ENCODE data around the gene ANKRD22. TPM values are rescaled to one million over a fixed set of nuclear protein-coding genes. Genes with fewer than 3 reads are reported as not detected.
A peak's percentile ranks its signal among the peaks of the same experiment; 100 is the strongest.

Gene ANKRD22
- total RNA-seq (2014; rRNA removed; shearing (Covaris generic)): not detected in 2 replicates

DNA sequence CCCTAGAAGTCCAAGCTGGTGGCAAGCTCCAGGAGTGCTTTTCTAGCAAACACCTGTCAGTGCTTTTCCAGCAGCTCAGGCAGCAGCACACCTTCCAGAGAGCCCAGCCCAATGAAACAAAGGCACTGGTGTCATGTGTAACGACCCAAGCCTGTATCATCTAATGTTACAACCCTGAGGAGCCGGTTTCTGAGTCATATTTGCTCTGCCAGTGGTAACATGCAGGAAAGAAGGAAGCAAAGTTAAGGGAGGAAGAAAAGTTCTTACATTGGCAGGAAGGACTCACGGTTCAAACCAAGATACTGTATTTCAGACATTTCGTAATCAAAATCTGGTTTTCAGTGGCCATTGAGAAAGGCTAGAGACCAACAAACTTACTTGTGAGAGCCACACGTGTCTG, at the start of gene ANKRD22:
Gene ANKRD22 (minus strand): TSS at position 139 of the 400 bp plus-strand sequence. CDS start 237 bp downstream, outside the sequence.
- peak; percentile 26 for DNase-seq (ENCODE audit: low spot score)

GRCh38 chr10:88899886-88900285, 48.2 kb upstream of the ANKRD22 start:
- DNase-seq (ENCODE audit: low spot score): no peak

- DNase-seq (ENCODE audit: low spot score): no peak
These were observed 47.1 kb upstream of the ANKRD22 start for GRCh38 chr10:88898727-88899126.

DNA sequence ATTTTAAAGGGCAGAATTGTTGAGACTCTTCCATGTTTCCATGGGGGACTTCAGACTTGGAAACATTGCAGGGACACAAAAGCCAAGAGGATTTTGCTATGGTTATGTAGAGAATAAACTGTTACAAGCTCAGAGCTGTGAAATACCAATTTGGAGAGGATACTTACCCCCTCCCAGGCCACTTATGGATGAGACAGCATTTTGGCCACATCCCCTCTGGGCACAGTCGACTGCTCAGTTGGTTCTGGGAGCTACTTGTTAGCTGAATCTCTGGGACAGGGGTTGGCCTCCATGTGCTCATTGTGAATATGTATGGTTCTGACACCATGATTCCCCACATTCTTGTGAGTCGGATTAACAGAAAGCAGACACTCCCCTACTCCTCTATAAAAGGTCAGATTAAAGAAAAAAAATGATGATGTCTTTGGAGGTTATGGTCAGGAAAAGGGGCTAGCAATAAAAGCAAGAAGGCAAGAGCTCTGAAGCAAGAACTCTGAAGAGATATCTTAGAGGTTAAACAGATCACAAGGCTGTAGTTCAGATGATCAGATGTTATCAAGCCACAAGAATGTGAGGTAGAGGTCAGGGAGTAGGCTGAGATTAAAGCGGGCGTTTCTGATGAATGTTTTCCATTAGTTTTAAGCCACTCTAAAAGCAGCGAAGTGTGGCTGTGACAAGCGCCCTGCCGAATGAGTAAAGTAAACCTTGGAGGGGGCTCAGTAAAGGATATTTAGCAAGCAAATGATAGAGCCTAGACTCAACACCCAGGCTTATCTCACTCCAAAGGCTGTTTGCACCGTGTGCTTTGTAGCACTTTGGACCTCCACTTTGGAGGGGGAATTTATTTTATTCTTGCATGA, 45.6 kb upstream of the ANKRD22 start:
- DNase-seq (ENCODE audit: low spot score): peak; percentile 77

DNA sequence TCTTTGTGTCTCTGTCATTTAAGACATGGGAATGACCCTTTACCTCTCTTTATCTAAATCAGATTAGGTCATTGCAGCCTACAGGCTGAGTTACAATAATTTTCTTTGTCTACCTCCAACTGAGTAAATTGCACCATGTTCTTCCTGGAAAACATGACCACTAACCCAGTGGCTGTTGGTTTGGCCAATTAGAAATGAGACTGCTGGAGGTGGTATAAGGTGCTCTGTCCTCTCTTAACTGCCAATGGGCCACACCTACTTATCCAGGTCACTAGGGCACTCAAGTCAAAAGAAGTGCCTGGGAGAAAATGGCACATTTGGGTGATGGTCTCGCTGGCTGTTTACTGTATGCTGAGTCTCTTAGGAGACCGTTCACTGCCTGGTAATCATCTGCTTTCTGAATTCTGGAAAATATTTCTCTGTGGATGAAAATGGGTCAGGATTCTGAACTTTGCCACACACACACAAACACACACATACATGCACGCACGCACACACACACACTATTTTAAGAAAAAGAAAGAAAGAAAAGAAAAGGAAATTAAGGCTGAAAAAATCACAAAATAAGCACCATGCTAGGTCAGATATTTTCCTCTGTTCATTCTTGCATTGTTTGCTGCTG, 44.8 kb upstream of the ANKRD22 start:
- DNase-seq (ENCODE audit: low spot score): no peak

DNA sequence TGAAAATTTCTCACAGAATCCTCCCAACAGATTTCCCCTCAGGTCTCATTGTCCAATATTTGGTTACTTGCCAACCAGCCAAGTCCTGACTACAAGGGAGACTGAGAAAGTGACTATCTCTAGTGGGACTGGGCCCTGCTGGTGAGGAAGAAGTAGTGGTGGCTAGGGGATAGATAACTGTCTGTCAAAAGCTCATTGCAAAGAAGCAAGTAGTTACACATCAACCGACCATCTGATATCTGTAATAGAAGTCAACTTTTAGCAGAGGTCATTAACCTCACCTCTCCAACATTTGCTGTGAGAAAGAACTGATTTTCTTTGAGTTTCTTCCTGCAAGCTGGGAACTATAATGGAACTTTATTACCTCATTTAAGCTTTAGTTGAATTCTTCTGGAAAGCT, 43.6 kb upstream of the ANKRD22 start:
- DNase-seq (ENCODE audit: low spot score): no peak

- DNase-seq (ENCODE audit: low spot score): no peak
These were observed 42.0 kb upstream of the ANKRD22 start for GRCh38 chr10:88893611-88894010.

DNA sequence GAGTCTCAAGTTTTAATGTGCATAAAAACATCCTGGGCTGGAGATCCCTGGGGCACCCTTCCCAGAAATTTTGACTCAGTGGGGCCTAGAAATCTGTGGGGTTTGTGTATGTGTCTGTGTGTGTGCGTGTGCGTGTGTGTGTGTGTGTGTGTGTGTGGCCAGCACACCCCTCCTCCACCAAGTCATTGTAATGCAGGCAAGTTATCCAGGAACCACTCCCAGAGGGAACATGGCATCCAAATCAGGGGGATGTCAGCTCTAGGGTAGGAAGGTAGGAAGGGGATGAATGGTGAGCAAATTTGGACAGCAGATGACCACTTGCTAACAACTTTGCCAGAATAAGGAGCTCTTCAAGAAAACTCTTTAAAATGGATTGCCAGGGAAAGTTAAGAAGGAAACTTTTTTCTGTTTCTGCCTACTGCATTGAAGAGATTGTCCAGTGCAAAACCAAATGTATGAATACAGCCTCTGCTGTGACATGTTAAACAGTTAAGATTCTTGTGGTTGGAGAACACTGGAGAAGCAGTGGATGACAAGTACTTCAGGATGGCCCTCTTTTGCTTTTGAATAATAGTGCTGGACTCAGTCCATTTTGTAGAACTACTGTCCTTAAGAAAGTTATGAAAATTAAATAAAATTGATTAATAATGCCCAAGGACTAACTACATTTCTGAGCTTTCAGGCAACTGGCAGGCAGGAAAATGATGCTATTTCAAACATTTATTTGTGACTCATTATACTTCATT, 40.8 kb upstream of the ANKRD22 start:
- DNase-seq (ENCODE audit: low spot score): peak; percentile 40

DNA sequence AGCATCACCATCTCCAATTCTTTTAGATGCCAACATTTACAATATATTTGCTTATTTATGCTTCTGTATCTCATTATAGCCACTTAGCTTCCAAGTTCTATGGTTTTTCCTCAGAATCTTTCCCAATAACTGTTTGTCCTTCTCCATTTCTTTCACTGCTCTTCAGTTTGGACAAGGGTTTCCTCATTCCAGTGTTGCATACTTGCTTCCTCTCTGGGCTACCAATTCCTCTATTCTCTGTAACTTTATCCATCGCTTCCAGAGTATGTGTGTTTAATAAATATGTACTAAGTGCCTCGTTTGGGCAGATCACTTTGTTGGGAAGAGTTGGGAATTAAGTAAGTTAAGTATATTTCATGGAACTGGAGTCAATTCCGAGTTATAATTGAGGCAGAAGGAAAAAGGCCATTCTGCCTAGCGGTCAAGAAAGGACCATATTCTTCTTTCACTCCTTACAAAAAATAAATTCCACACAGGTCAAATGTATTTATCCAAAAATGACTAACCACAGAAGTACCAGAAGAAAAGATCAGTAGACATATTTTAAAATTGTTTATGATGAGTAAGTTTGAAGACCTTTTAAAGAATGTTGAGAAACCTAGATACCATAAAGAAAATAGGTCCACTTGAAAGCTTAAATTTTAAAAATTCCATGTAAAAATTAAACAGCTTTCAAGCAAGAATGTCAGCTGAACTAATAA, 39.2 kb upstream of the ANKRD22 start:
- no peak for DNase-seq (ENCODE audit: low spot score)

DNA sequence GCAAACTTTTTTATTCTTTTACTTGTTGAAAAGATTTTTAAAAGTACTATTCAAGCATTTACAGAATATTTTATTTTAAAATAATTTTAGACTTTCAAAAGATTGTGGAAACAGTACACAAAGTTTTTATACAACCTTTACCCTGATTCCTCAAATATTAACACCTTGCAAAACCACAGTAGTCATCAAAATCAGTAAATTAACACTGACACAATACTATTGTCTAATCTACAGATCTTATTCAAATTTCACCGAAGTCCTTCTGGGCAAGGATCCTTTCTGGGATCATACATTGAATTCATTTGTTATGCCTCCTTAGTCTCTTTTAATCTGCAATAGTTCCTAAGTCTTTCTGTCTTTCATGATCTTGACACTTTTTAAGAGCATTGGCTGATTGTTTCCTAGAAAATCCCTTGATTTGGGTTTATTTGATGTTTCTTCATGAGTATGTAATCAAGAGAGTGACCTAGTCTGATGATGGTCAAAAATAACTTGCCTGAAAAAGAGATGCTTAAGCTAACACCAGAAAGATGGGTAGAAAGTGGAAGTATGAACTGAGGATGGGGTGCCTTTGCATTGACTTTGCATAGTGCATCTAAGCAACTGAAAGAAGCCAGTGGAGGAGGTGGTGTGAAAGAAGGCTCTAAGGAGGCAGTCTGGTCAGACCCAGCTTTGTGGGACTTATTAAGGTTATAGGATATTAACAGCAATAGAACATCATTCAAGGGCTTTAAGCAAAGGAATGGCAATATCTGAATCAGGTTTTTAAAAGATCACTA, 38.1 kb upstream of the ANKRD22 start:
- no peak for DNase-seq (ENCODE audit: low spot score)

- no peak for DNase-seq (ENCODE audit: low spot score)
These were observed 37.3 kb upstream of the ANKRD22 start for GRCh38 chr10:88888810-88889445.

GRCh38 chr10:88886557-88886956, 34.9 kb upstream of the ANKRD22 start:
- DNase-seq (ENCODE audit: low spot score): peak; percentile 35

GRCh38 chr10:88883448-88883809, 31.8 kb upstream of the ANKRD22 start:
- no peak for DNase-seq (ENCODE audit: low spot score)

- DNase-seq (ENCODE audit: low spot score): peak; percentile 93
These were observed 31.2 kb upstream of the ANKRD22 start for GRCh38 chr10:88882646-88883447.

- DNase-seq (ENCODE audit: low spot score): no peak
These were observed 30.4 kb upstream of the ANKRD22 start for GRCh38 chr10:88881922-88882645.

GRCh38 chr10:88881320-88881719, 29.7 kb upstream of the ANKRD22 start:
- peak; percentile 29 for DNase-seq (ENCODE audit: low spot score)

DNA sequence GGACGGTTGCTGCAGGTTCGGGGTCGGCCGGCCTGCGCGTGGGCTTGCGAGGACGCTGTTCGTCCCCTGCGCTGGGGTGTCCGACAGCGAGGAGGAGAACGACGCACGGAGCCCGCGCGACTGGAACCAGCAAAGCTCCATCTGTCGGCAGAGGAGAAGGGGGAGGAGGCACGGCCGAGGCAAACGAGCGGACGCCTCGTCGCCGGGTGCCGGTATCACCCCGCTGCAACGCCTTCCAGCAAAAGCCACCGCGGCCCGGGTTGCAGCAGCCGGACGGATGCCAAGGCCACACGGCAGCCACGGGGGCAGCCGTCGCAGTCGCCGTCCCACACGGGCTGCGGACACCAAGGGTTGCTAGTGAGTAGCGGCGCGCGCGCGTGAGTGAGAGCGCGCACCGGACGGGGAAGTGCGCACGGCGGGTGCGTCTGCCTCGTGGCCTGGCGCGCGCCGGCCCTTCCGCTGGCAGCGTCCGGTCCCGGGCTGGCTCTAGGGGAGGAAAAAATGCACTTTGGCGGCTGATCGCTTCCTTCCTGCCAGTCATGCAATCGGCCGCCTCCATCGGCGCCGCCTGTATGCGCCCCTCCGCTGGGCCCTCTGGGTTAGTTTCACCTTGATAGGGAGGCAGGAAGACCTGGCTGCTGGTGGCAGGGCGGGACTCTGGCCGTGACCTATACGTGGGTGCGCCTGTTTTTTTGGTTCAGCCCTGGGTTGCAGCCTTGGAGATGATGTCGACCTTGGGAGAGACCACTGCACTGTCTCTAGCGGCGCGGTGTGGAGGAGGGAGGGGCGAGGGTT, 28.8 kb upstream of the ANKRD22 start:
- DNase-seq (ENCODE audit: low spot score): peak; percentile 75
